ENCODE data around the gene ROR1.
"Not testable (repeated sequence)": the region's sequence is repeated elsewhere in the genome, so short reads cannot be mapped to it uniquely, and the experiment has no call there.

The ROR1 gene

GRCh38 chr1:63793741-63794240 lies 20.0 kb downstream of the ROR1 start:
- no peak for DNase-seq (ENCODE audit: low spot score)

- no peak for DNase-seq (ENCODE audit: low spot score)
These were observed 20.5 kb downstream of the ROR1 start for GRCh38 chr1:63794354-63794753.

- no peak for DNase-seq (ENCODE audit: low spot score)
These were observed 21.1 kb downstream of the ROR1 start for GRCh38 chr1:63794939-63795378.

- DNase-seq (ENCODE audit: low spot score) = no peak
These were observed 21.6 kb downstream of the ROR1 start for GRCh38 chr1:63795455-63795854.

GRCh38 chr1:63797056-63797726 lies 23.4 kb downstream of the ROR1 start:
- no peak for DNase-seq (ENCODE audit: low spot score)

GRCh38 chr1:63798284-63798683 lies 24.5 kb downstream of the ROR1 start:
- DNase-seq (ENCODE audit: low spot score) = no peak

- no peak for DNase-seq (ENCODE audit: low spot score)
These were observed 25.5 kb downstream of the ROR1 start for GRCh38 chr1:63799307-63799706.

GRCh38 chr1:63799820-63800219 lies 26.0 kb downstream of the ROR1 start:
- DNase-seq (ENCODE audit: low spot score) = no peak

- no peak for DNase-seq (ENCODE audit: low spot score)
These were observed 28.3 kb downstream of the ROR1 start for GRCh38 chr1:63802109-63802508.

GRCh38 chr1:63804829-63805484 lies 31.1 kb downstream of the ROR1 start:
- no peak for DNase-seq (ENCODE audit: low spot score)

GRCh38 chr1:63807046-63807445 lies 33.2 kb downstream of the ROR1 start:
- no peak for DNase-seq (ENCODE audit: low spot score)

GRCh38 chr1:63810936-63811469 lies 37.2 kb downstream of the ROR1 start:
- DNase-seq (ENCODE audit: low spot score) = no peak

GRCh38 chr1:63812071-63812700 lies 38.4 kb downstream of the ROR1 start:
- no peak for DNase-seq (ENCODE audit: low spot score)

- DNase-seq (ENCODE audit: low spot score) = peak; percentile 7
These were observed 40.0 kb downstream of the ROR1 start for GRCh38 chr1:63813829-63814277.

GRCh38 chr1:63816217-63816815 lies 42.5 kb downstream of the ROR1 start:
- DNase-seq (ENCODE audit: low spot score) = not testable (repeated sequence)

- no peak for DNase-seq (ENCODE audit: low spot score)
These were observed 43.4 kb downstream of the ROR1 start for GRCh38 chr1:63817152-63817667.

GRCh38 chr1:63817700-63818099 lies 43.9 kb downstream of the ROR1 start:
- DNase-seq (ENCODE audit: low spot score) = no peak

GRCh38 chr1:63818567-63819325 lies 44.9 kb downstream of the ROR1 start:
- DNase-seq (ENCODE audit: low spot score) = no peak

GRCh38 chr1:63819795-63820194 lies 46.0 kb downstream of the ROR1 start:
- no peak for DNase-seq (ENCODE audit: low spot score)

- DNase-seq (ENCODE audit: low spot score) = no peak
These were observed 47.5 kb downstream of the ROR1 start for GRCh38 chr1:63821091-63822005.

All from putamen (tissue), 1 donor.